Mesenchymal stem cell (in vitro differentiated cells and primary cell): Measurements from ENCODE around the gene SEPTIN2.
"Not testable (repeated sequence)": the region's sequence is repeated elsewhere in the genome, so short reads cannot be mapped to it uniquely, and the experiment has no call there.

ENCODE experiments used
- DNase-seq: peaks from one replicate; pipeline ENCODE4 v3.0.0-alpha.2; 2013
- H2AFZ ChIP-seq: one replicate; pipeline ENCODE4 v1.6.1; 2013; ENCODE audit warnings: low read depth, mild to moderate bottlenecking, control low read depth, inconsistent platforms, low read length, moderate library complexity
- H2AK5ac ChIP-seq: 2 replicates; pipeline ENCODE4 v1.6.1; 2013; ENCODE audit warnings: low read length, moderate library complexity, mild to moderate bottlenecking, inconsistent platforms; ENCODE audit not compliant: severe bottlenecking
- H2BK120ac ChIP-seq: one replicate; pipeline ENCODE4 v1.6.1; 2013; ENCODE audit warnings: low read depth, mild to moderate bottlenecking, inconsistent platforms, low read length, moderate library complexity
- H2BK12ac ChIP-seq, 2 experiments: one replicate each; pipeline ENCODE4 v1.6.1; 2013; ENCODE audit warnings: inconsistent platforms in 2 of 2, low read length in 2 of 2, mild to moderate bottlenecking in 2 of 2, moderate library complexity in 2 of 2, control low read depth in 1 of 2
- H2BK15ac ChIP-seq: one replicate; pipeline ENCODE4 v1.6.1; 2013; ENCODE audit warnings: mild to moderate bottlenecking, low read depth, inconsistent platforms; ENCODE audit not compliant: poor library complexity, severe bottlenecking
- H2BK5ac ChIP-seq: 2 replicates; pipeline ENCODE4 v1.6.1; 2013; ENCODE audit warnings: low read depth, mild to moderate bottlenecking, low read length, control low read depth, inconsistent platforms; ENCODE audit not compliant: poor library complexity, severe bottlenecking
- H3K14ac ChIP-seq, 2 experiments: one replicate each; pipeline ENCODE4 v1.6.1; 2013; ENCODE audit warnings: inconsistent platforms in 2 of 2, low read length in 2 of 2, control low read depth in 1 of 2, mild to moderate bottlenecking in 1 of 2, moderate library complexity in 1 of 2
- H3K18ac ChIP-seq, 2 experiments: one replicate each; pipeline ENCODE4 v1.6.1; 2013; ENCODE audit warnings: inconsistent platforms in 2 of 2, low read length in 2 of 2, control low read depth in 1 of 2, low read depth in 1 of 2, mild to moderate bottlenecking in 1 of 2
- H3K23ac ChIP-seq, 2 experiments: one replicate each; pipeline ENCODE4 v1.6.1; 2013; ENCODE audit warnings: inconsistent platforms in 2 of 2, low read length in 2 of 2, mild to moderate bottlenecking in 2 of 2, moderate library complexity in 2 of 2, control low read depth in 1 of 2
- H3K27ac ChIP-seq: 2 replicates; pipeline ENCODE4 v1.5.1; 2013; ENCODE audit warnings: mild to moderate bottlenecking, moderate library complexity, low read length, control low read depth, inconsistent platforms; ENCODE audit not compliant: poor library complexity, severe bottlenecking
- H3K27me3 ChIP-seq, 2 experiments: 2 replicates each; pipeline versions ENCODE4 v1.6.1 to v1.7.0; 2013; ENCODE audit warnings: low read length in 2 of 2, mild to moderate bottlenecking in 2 of 2, moderate library complexity in 2 of 2, control low read depth in 1 of 2, inconsistent platforms in 1 of 2; ENCODE audit not compliant: control insufficient read depth in 1 of 2, insufficient read depth in 1 of 2
- H3K36me3 ChIP-seq, 2 experiments: 2 replicates each; pipeline versions ENCODE4 v1.6.1 to v1.7.0; 2013; ENCODE audit warnings: low read length in 2 of 2, control low read depth in 1 of 2, inconsistent platforms in 1 of 2, low read depth in 1 of 2, mild to moderate bottlenecking in 1 of 2; ENCODE audit not compliant: insufficient read depth in 2 of 2, control insufficient read depth in 1 of 2
- H3K4ac ChIP-seq, 2 experiments: one replicate each; pipeline ENCODE4 v1.6.1; 2013; ENCODE audit warnings: inconsistent platforms in 2 of 2, low read length in 2 of 2, mild to moderate bottlenecking in 2 of 2, moderate library complexity in 2 of 2, control low read depth in 1 of 2, low read depth in 1 of 2
- H3K4me1 ChIP-seq: 2 replicates; pipeline ENCODE4 v1.6.1; 2013; ENCODE audit warnings: low read depth, low read length, control low read depth; ENCODE audit not compliant: control insufficient read depth, insufficient read depth
- H3K4me2 ChIP-seq: 2 replicates; pipeline ENCODE4 v1.6.1; 2013; ENCODE audit warnings: low read length, mild to moderate bottlenecking, inconsistent platforms; ENCODE audit not compliant: poor library complexity, severe bottlenecking
- H3K4me3 ChIP-seq, 2 experiments: 2 replicates each; pipeline versions ENCODE4 v1.5.1 to v1.7.0; 2013; ENCODE audit warnings: low read length in 2 of 2, mild to moderate bottlenecking in 2 of 2, control low read depth in 1 of 2, low read depth in 1 of 2; ENCODE audit not compliant: insufficient read depth in 1 of 2
- H3K79me1 ChIP-seq: replicated peaks from 2 replicates; pipeline ENCODE4 v1.6.1; 2013; ENCODE audit warnings: mild to moderate bottlenecking, control low read depth, low read length, inconsistent platforms; ENCODE audit not compliant: poor library complexity, severe bottlenecking
- H3K9ac ChIP-seq: 2 replicates; pipeline ENCODE4 v1.7.0; 2013; ENCODE audit warnings: mild to moderate bottlenecking, low read length, moderate library complexity
- H3K9me3 ChIP-seq: 2 replicates; pipeline ENCODE4 v1.7.0; 2013; ENCODE audit warnings: mild to moderate bottlenecking, low read length; ENCODE audit not compliant: control insufficient read depth
- H4K8ac ChIP-seq: one replicate; pipeline ENCODE4 v1.6.1; 2013; ENCODE audit warnings: inconsistent platforms, mild to moderate bottlenecking, low read length, moderate library complexity
- H4K91ac ChIP-seq: one replicate; pipeline ENCODE4 v1.6.1; 2013; ENCODE audit warnings: mild to moderate bottlenecking, low read length, inconsistent platforms
- WGBS: methylation state at CpG from one replicate; pipeline ENCODE4 v1.1.7; 2013; ENCODE audit warnings: mixed read lengths; 5-methylcytosine and 5-hydroxymethylcytosine counted together

The SEPTIN2 gene

GRCh38 chr2:241390301-241391206 is 74.8 kb downstream of the SEPTIN2 start:
- no peak overlapping the region for H3K14ac ChIP-seq
- peaks cover 8% of the 10 kb centered on the region for H3K4me1 ChIP-seq
- H3K4ac ChIP-seq: no peak overlapping the region
- 96% methylated on average over 9 of the region's 9 CpGs for WGBS
- H3K23ac ChIP-seq: no peak overlapping the region
- no peaks in the 10 kb centered on the region for H3K9me3 ChIP-seq
- no peak overlapping the region for H2BK12ac ChIP-seq
- peaks cover 44% of the 10 kb centered on the region for H3K79me1 ChIP-seq
- no peak overlapping the region for H3K4me3 ChIP-seq
- H4K91ac ChIP-seq: no peak overlapping the region
- H3K4me2 ChIP-seq: no peak overlapping the region
- H3K9ac ChIP-seq: no peak overlapping the region
- H2BK15ac ChIP-seq: no peak overlapping the region
- H3K36me3 ChIP-seq: peaks cover 9% of the 10 kb centered on the region in 2 experiments
- H3K18ac ChIP-seq: no peak overlapping the region
- no peak for DNase-seq
- no peak overlapping the region for H2BK120ac ChIP-seq
- H2AFZ ChIP-seq: no peak overlapping the region
- H3K27ac ChIP-seq: no peak overlapping the region
- no peaks in the 10 kb centered on the region for H3K27me3 ChIP-seq
- H2AK5ac ChIP-seq: no peak overlapping the region
- H4K8ac ChIP-seq: no peak overlapping the region
- H2BK5ac ChIP-seq: no peak overlapping the region

DNA sequence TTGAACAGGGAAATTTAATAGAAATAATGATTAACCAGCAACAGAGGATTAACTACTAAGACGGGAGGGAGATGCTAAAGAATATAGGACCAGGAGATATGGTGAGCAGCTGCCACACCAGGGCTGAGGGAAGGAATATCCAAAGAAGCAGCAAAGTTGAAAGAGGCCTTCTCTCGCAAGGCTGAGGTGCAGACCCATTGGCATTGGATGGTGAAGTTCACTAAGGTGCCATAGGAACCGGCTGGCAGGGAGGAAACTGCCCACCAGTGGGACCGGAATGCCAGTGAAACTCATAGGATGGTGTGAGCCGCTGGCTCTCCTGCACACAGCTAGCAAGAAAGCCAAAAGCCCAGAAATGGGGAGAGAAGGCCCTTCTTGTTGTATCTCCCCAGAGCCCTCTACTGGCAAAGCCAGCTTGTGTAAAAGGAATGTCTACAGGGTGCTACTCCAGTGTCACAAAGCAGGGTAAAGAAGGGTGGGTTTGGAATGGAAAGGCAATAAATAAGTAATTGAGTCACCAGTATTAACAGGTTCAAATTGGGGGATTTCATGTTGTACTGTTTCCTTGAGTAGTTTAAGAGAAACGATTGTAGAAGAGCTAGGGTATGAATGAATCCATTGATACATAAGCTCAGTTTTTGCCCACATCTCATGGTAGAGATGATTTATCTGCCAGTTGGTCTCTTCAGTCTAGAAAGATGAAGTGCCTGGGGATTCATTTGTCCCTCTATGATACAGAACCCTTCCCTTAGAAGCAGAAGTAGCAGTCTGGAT is 76.4 kb downstream of the SEPTIN2 start:
- H3K9me3 ChIP-seq: no peaks in the 10 kb centered on the region
- no peak overlapping the region for H2AK5ac ChIP-seq
- peaks cover 9 to 12% of the 10 kb centered on the region in 2 experiments for H3K36me3 ChIP-seq
- H3K14ac ChIP-seq: no peak overlapping the region
- no peak overlapping the region for H3K9ac ChIP-seq
- H3K18ac ChIP-seq: no peak overlapping the region
- WGBS: 80% methylated on average over 6 of the region's 6 CpGs
- H3K27me3 ChIP-seq: no peaks in the 10 kb centered on the region
- peaks cover 36% of the 10 kb centered on the region for H3K79me1 ChIP-seq
- H2BK12ac ChIP-seq: no peak overlapping the region
- H3K4ac ChIP-seq: no peak overlapping the region
- no peak overlapping the region for H3K4me2 ChIP-seq
- no peak overlapping the region for H3K4me3 ChIP-seq
- no peak overlapping the region for H3K27ac ChIP-seq
- no peak overlapping the region for H4K8ac ChIP-seq
- H4K91ac ChIP-seq: no peak overlapping the region
- peak; percentile 36 for DNase-seq
- H2BK5ac ChIP-seq: no peak overlapping the region
- peaks cover 5% of the 10 kb centered on the region for H3K4me1 ChIP-seq
- no peak overlapping the region for H3K23ac ChIP-seq
- H2AFZ ChIP-seq: no peak overlapping the region
- no peak overlapping the region for H2BK120ac ChIP-seq
- no peak overlapping the region for H2BK15ac ChIP-seq

DNA sequence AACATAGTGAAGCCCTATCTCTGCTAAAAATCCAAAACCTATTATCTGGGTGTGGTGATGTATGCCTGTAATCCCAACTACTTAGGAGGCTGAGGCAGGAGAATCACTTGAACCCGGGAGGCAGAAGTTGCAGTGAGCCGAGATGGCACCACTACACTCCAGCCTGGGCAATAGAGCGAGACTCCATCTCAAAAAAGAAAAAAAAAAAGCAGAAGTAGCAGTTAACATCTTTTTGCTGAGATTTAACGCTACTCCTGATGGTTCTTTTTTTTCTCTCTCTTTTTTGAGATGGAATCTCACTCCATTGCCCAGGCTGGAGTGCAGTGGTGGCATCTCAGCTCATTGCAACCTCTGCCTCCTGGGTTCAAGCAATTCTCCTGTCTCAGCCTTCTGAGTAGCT is 77.0 kb downstream of the SEPTIN2 start:
- H2AK5ac ChIP-seq, H2BK12ac ChIP-seq, H2BK120ac ChIP-seq, H3K27ac ChIP-seq, H3K9me3 ChIP-seq, H3K18ac ChIP-seq, H3K4me1 ChIP-seq, H2BK5ac ChIP-seq, H2BK15ac ChIP-seq, H3K27me3 ChIP-seq, H4K91ac ChIP-seq, DNase-seq, H3K14ac ChIP-seq, H2AFZ ChIP-seq, H3K23ac ChIP-seq, H3K4ac ChIP-seq, H3K4me2 ChIP-seq, H3K9ac ChIP-seq, H3K4me3 ChIP-seq, H4K8ac ChIP-seq: not testable (repeated sequence)
- WGBS: 96% methylated on average over 4 of the region's 4 CpGs
- Histone ChIP-seq H3K79me1 (peaks cover 38% of the 10 kb centered on the region), H3K36me3 (peaks cover 9 to 12% of the 10 kb centered on the region in 2 experiments)

- WGBS: 96% methylated on average over 2 of the region's 3 CpGs
- H4K91ac ChIP-seq: no peak overlapping the region
- H2BK5ac ChIP-seq: no peak overlapping the region
These were observed 77.9 kb downstream of the SEPTIN2 start for GRCh38 chr2:241393524-241394196.

More at GRCh38 chr2:241393524-241394196, 77.9 kb downstream of the SEPTIN2 start:
- DNase-seq: no peak
- Histone ChIP-seq H2AFZ (no peak overlapping the region), H3K27me3 (no peaks in the 10 kb centered on the region), H2BK15ac (no peak overlapping the region), H3K18ac (no peak overlapping the region), H3K4ac (no peak overlapping the region), H3K14ac (no peak overlapping the region), H3K9me3 (no peaks in the 10 kb centered on the region), H2BK120ac (no peak overlapping the region), H3K23ac (no peak overlapping the region), H3K36me3 (peaks cover 9 to 12% of the 10 kb centered on the region in 2 experiments), H3K4me2 (no peak overlapping the region), H3K27ac (no peak overlapping the region), H3K4me1 (peaks cover 5% of the 10 kb centered on the region), H3K4me3 (no peak overlapping the region), H2AK5ac (no peak overlapping the region), H4K8ac (no peak overlapping the region), H3K79me1 (peaks cover 36% of the 10 kb centered on the region), H2BK12ac (no peak overlapping the region), H3K9ac (no peak overlapping the region)
